Measurements from ENCODE around the gene DBH. TPM values are rescaled to one million over a fixed set of nuclear protein-coding genes. Genes with fewer than 3 reads are reported as not detected.

The DBH gene
- 0.15 TPM for polyA plus RNA-seq (2013, experiment 1 of 2)
- polyA plus RNA-seq (2013, experiment 2 of 2): 0.51 TPM

GRCh38 chr9:133635533-133636531, at the start of gene DBH:
DBH (plus strand) TSS chr9:133636363; CDS start chr9:133636372, 9 bp downstream.
- H3K36me3 ChIP-seq (ENCODE audit: insufficient read depth, low read length): no peaks in the 10 kb centered on the region
- WGBS: 92% methylated on average over 24 of the region's 24 CpGs
- H3K4me1 ChIP-seq (ENCODE audit: insufficient read depth, low read length): peaks cover 17% of the 10 kb centered on the region
- no peak within 1 kb of the TSS for H3K4me3 ChIP-seq (ENCODE audit: low read length)
- no peak within 1 kb of the TSS for H3K9ac ChIP-seq (ENCODE audit: low read depth, low read length)
- no peaks in the 10 kb centered on the region for H3K9me3 ChIP-seq (ENCODE audit: insufficient read depth, low read depth, low read length)
- H3K27ac ChIP-seq (ENCODE audit: low read depth, low read length): no peak within 1 kb of the TSS
- no peaks in the 10 kb centered on the region for H3K27me3 ChIP-seq (ENCODE audit: insufficient read depth, low read length)

DNA sequence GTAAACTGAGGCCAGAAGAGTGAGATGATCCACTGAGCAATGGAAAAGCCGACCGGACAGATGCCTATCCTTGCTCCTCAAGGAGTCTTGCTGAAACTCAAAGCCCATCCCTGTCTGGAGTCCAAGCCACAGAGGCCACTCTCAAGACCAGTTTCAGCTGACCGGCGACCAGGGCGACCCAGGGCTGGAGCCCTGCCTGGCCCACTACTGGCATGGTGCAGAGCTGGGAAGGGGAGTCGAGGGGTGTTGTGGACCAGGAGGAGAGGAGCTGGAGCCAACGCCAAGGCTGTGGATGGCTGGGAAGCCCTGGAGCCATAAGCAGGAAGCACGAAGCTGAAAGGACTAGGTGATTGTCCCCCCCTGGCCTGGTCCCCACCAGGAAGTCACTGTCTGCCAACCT, 49.1 kb upstream of the DBH start:
- Histone ChIP-seq H3K4me1 (ENCODE audit: insufficient read depth, low read length) (peaks cover 18% of the 10 kb centered on the region), H3K9ac (ENCODE audit: low read depth, low read length) (no peak overlapping the region), H3K4me3 (ENCODE audit: low read length) (no peak overlapping the region), H3K27me3 (ENCODE audit: insufficient read depth, low read length) (no peaks in the 10 kb centered on the region), H3K36me3 (ENCODE audit: insufficient read depth, low read length) (no peaks in the 10 kb centered on the region), H3K27ac (ENCODE audit: low read depth, low read length) (no peak overlapping the region), H3K9me3 (ENCODE audit: insufficient read depth, low read depth, low read length) (no peaks in the 10 kb centered on the region; the same call in 1 of the 2 replicates)
- 93% methylated on average over 8 of the region's 8 CpGs for WGBS

DNA sequence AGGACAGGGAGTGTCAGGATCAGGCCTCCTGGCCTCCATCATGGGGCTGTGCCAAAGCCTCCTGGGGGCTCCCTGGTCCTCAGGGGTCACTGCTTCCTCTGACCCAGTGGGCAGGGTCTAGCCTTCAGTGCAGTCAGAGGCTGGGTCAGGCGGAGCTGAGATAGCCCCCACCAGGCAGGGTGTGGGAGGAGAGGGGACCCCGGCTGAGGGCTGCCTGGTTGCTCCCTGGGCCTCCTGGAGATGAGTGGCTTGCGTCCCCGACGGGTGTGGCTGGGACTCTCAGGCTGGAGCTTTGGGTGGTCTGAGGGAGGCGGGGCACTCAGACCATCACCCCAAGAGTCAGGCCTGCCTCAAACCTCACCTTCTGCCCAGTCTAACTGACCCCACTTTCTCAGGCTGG, 48.7 kb upstream of the DBH start:
- H3K9ac ChIP-seq (ENCODE audit: low read depth, low read length): no peak overlapping the region
- H3K27ac ChIP-seq (ENCODE audit: low read depth, low read length): no peak overlapping the region
- H3K9me3 ChIP-seq (ENCODE audit: insufficient read depth, low read depth, low read length): no peaks in the 10 kb centered on the region; the same call in 1 of the 2 replicates
- no peak overlapping the region for H3K4me3 ChIP-seq (ENCODE audit: low read length)
- H3K27me3 ChIP-seq (ENCODE audit: insufficient read depth, low read length): no peaks in the 10 kb centered on the region
- H3K4me1 ChIP-seq (ENCODE audit: insufficient read depth, low read length): peaks cover 18% of the 10 kb centered on the region
- WGBS: 91% methylated on average over 6 of the region's 6 CpGs
- no peaks in the 10 kb centered on the region for H3K36me3 ChIP-seq (ENCODE audit: insufficient read depth, low read length)

GRCh38 chr9:133589454-133590227, 46.5 kb upstream of the DBH start:
- 71% methylated on average over 19 of the region's 19 CpGs for WGBS
- peaks cover 15% of the 10 kb centered on the region for H3K4me1 ChIP-seq (ENCODE audit: insufficient read depth, low read length)
- H3K27ac ChIP-seq (ENCODE audit: low read depth, low read length): no peak overlapping the region
- H3K36me3 ChIP-seq (ENCODE audit: insufficient read depth, low read length): no peaks in the 10 kb centered on the region
- H3K27me3 ChIP-seq (ENCODE audit: insufficient read depth, low read length): no peaks in the 10 kb centered on the region
- H3K9me3 ChIP-seq (ENCODE audit: insufficient read depth, low read depth, low read length): no peaks in the 10 kb centered on the region; the same call in 1 of the 2 replicates
- no peak overlapping the region for H3K9ac ChIP-seq (ENCODE audit: low read depth, low read length)
- no peak overlapping the region for H3K4me3 ChIP-seq (ENCODE audit: low read length)

DNA sequence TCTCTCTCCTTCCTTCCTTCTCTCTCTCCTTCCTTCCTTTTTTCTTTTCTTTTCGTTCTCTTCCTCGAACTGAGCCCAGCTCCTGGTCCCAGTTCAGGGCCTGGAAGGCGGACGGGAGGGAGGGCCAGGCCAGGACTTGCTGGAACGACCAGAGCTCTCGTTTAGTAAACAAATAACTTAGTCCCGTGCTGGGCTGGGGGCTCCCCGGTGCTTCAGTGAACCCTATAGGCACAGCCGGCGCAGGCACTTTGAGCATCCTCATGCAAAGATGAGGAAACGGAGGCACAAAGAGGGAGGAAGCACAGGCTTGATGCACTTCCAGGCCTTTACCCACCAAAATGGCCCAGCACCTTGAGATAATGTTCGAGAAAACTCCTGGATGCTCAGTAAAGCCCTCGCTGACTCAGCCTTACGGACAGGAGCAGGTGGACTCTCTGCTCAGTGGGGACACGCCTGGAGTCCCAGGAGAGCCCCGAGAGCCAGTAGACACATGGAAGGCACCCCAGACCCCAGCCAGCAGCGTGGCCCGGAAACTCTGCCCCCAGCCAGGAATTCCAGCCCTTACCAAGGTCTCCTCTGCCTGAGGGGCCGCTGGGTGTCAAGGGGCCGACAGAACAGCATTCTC, 45.8 kb upstream of the DBH start:
- no peaks in the 10 kb centered on the region; the same call in 1 of the 2 replicates for H3K9me3 ChIP-seq (ENCODE audit: insufficient read depth, low read depth, low read length)
- H3K4me3 ChIP-seq (ENCODE audit: low read length): no peak overlapping the region
- no peak overlapping the region for H3K9ac ChIP-seq (ENCODE audit: low read depth, low read length)
- H3K4me1 ChIP-seq (ENCODE audit: insufficient read depth, low read length): peaks cover 9% of the 10 kb centered on the region; the same call in 1 of the 2 replicates
- H3K27ac ChIP-seq (ENCODE audit: low read depth, low read length): no peak overlapping the region
- no peaks in the 10 kb centered on the region for H3K27me3 ChIP-seq (ENCODE audit: insufficient read depth, low read length)
- WGBS: 80% methylated on average over 20 of the region's 20 CpGs
- H3K36me3 ChIP-seq (ENCODE audit: insufficient read depth, low read length): no peaks in the 10 kb centered on the region

GRCh38 chr9:133591116-133591910, 44.9 kb upstream of the DBH start:
- no peaks in the 10 kb centered on the region for H3K4me1 ChIP-seq (ENCODE audit: insufficient read depth, low read length)
- H3K9me3 ChIP-seq (ENCODE audit: insufficient read depth, low read depth, low read length): peaks cover under 1% of the 10 kb centered on the region; the same call in 1 of the 2 replicates
- H3K27ac ChIP-seq (ENCODE audit: low read depth, low read length): no peak overlapping the region
- H3K4me3 ChIP-seq (ENCODE audit: low read length): no peak overlapping the region
- no peaks in the 10 kb centered on the region for H3K36me3 ChIP-seq (ENCODE audit: insufficient read depth, low read length)
- no peaks in the 10 kb centered on the region for H3K27me3 ChIP-seq (ENCODE audit: insufficient read depth, low read length)
- 93% methylated on average over 17 of the region's 17 CpGs for WGBS
- H3K9ac ChIP-seq (ENCODE audit: low read depth, low read length): no peak overlapping the region

DNA sequence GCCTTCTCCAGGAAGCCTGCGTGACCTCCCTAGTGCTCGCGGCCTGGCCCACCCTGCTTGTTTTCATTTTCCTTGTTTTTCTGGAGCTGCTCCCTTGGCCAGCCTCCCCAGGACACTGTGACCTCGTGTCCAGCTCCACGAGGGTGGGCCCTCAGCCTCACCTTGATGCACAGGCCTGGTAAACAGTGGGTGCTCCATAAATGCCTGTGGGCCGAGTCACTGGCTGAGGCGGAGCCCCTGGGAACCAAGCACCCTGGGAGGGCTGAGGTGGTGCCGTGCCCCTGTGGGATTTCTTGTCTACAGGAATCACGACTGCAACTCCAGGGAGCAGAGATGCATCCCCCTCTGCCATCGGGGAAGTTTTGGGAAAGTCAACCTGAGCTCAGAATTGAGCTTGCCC, 44.2 kb upstream of the DBH start:
- H3K4me3 ChIP-seq (ENCODE audit: low read length): no peak overlapping the region
- no peaks in the 10 kb centered on the region for H3K27me3 ChIP-seq (ENCODE audit: insufficient read depth, low read length)

GRCh38 chr9:133592731-133593409, 43.3 kb upstream of the DBH start:
- Histone ChIP-seq H3K9ac (ENCODE audit: low read depth, low read length) (no peak overlapping the region), H3K9me3 (ENCODE audit: insufficient read depth, low read depth, low read length) (peaks cover 16% of the 10 kb centered on the region; the same call in 1 of the 2 replicates), H3K4me1 (ENCODE audit: insufficient read depth, low read length) (no peaks in the 10 kb centered on the region), H3K4me3 (ENCODE audit: low read length) (no peak overlapping the region), H3K36me3 (ENCODE audit: insufficient read depth, low read length) (no peaks in the 10 kb centered on the region), H3K27ac (ENCODE audit: low read depth, low read length) (no peak overlapping the region), H3K27me3 (ENCODE audit: insufficient read depth, low read length) (no peaks in the 10 kb centered on the region)
- 86% methylated on average over 17 of the region's 17 CpGs for WGBS

More for the DNA sequence above, 44.2 kb upstream of the DBH start:
- peaks cover 7% of the 10 kb centered on the region; the same call in 1 of the 2 replicates for H3K9me3 ChIP-seq (ENCODE audit: insufficient read depth, low read depth, low read length)
- no peak overlapping the region for H3K9ac ChIP-seq (ENCODE audit: low read depth, low read length)
- 76% methylated on average over 10 of the region's 10 CpGs for WGBS
- H3K27ac ChIP-seq (ENCODE audit: low read depth, low read length): no peak overlapping the region
- H3K4me1 ChIP-seq (ENCODE audit: insufficient read depth, low read length): no peaks in the 10 kb centered on the region
- no peaks in the 10 kb centered on the region for H3K36me3 ChIP-seq (ENCODE audit: insufficient read depth, low read length)

DNA sequence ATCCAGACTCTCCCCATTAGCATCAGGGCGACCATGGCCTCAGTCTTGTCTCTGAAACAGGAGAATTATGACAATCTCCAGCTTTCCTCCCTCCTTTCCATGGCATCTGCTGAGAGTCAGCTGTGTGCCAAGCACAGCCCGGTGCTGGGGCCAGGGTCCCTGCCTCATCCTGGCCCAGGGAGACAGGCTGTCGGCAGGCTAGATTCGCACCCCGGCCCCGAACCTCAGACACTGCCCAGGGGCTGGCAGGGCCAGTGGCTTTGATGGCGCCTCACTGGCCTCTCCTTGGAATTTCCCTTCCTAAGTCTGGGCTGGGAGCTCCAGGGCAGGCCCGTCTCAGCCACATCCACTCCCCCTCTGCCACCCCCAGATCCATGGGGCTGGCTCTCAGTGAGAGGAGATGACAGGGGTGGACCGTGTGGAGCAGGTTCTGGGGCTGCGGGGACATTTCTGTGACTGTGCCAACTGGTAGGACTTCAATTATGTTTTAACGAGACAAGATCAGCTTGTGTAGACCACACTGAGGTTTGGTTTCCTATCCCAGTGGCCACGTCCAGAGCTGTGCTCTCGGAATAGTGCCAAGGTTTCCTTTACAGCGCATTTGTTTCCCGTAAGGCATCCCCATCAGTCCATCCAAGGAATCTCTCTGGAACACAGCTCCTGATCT, 42.4 kb upstream of the DBH start:
- Histone ChIP-seq H3K27ac (ENCODE audit: low read depth, low read length) (no peak overlapping the region), H3K4me3 (ENCODE audit: low read length) (no peak overlapping the region), H3K4me1 (ENCODE audit: insufficient read depth, low read length) (no peaks in the 10 kb centered on the region), H3K36me3 (ENCODE audit: insufficient read depth, low read length) (no peaks in the 10 kb centered on the region), H3K27me3 (ENCODE audit: insufficient read depth, low read length) (no peaks in the 10 kb centered on the region), H3K9me3 (ENCODE audit: insufficient read depth, low read depth, low read length) (peaks cover 19% of the 10 kb centered on the region; the same call in 1 of the 2 replicates), H3K9ac (ENCODE audit: low read depth, low read length) (no peak overlapping the region)
- WGBS: 93% methylated on average over 15 of the region's 15 CpGs

Measured in HUES64 (cell line).